ENCODE measurements around the gene STK24.

Gene STK24

GRCh38 chr13:98486412-98486811 lies 90.5 kb downstream of the STK24 start:
- no peak for DNase-seq

- DNase-seq: no peak
Measured at GRCh38 chr13:98485561-98485960, 91.3 kb downstream of the STK24 start.

- DNase-seq: peak; percentile 79
Measured at GRCh38 chr13:98484289-98485219, 92.4 kb downstream of the STK24 start.

- DNase-seq: no peak
Measured at GRCh38 chr13:98483601-98484288, 93.2 kb downstream of the STK24 start.

- DNase-seq: no peak
Measured at GRCh38 chr13:98482476-98483444, 94.1 kb downstream of the STK24 start.

- DNase-seq: peak; percentile 63
Measured at GRCh38 chr13:98480915-98481877, 95.7 kb downstream of the STK24 start.

DNA sequence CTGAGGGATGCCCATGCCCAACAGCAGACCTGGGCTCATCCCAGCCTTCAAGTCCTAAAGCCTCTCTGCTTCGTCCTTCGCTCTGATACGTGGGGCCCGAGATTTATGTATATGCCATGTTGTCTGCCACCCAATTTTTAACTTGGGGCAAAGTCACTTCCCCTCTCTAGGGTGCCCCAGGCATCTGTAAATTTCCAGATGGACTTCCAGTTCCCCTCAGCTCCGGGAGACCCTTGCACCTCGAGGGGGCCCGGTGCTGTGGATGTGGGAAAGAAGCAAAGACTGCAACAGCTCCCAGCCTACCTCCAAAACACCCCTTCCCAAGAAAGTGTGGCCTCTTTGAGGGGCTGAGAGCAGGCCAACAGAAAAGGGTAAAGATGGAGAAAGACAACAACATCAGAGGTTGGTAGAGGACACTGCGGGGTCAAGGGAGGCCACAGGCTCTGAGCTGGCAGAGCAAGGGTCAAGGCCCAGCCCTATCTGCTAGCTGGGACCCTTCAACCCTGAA lies 97.4 kb downstream of the STK24 start:
- no peak for DNase-seq

- no peak for DNase-seq
Measured at GRCh38 chr13:98478189-98479129, 98.4 kb downstream of the STK24 start.

DNA sequence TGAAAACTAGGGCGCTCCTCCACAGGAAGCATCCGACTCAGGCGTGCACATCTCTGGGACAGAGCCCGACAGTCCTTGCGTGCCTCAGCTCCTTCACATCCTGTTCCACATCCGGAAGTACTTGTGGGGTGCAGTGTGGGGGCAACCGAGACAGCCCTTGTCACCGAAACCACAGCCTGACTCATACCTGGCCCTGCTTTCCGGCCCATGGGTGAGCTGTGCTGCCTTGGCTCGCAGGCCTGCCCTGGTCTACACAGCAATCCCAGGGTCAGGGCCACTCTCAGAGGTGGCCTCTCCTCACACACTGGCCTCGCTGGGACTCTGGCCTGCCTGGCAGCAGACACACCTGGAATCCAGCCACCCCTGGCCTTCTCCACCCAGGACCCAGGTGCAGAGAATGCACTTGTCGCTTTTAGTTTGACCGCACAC lies 100.4 kb downstream of the STK24 start:
- DNase-seq: no peak

DNA sequence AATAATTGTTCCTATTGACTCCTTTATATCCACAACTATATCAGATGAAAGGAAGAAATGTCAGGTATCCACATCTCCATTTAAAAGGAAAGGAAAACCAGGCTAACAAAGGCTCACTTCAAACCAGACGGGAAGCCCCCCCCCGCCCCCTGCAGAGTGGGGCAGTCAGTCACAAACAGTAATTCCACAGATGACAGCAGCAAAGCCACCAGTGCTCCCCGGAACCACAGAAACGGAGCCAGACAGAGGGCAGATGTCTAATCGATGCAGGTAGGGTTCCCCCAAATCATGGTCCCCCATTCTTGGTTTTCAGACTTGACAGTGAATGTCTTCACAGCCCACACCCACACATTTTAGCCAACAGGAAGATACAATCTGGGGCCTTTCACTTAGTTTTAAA lies 100.8 kb downstream of the STK24 start:
- no peak for DNase-seq

DNA sequence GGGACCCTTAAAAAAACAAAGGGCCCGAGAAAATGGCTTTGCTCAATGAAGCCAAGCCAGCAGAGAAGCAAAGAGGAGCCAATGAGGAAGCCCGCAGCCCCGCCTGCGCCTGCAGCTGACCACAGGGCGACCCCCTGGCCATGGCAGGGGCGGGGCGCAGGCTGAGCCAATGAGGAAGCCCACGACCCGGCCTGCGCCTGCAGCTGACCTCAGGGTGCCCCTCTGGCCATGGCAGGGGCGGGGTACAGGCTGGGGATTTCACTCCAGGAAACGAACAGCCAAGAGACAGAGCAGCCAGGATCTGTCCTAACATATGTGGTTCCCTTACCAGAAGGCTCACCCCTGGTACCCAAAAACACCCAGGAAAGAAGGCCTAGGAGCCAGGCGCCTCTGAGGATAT lies 101.4 kb downstream of the STK24 start:
- no peak for DNase-seq

GRCh38 chr13:98474761-98475160 lies 102.1 kb downstream of the STK24 start:
- no peak for DNase-seq

DNA sequence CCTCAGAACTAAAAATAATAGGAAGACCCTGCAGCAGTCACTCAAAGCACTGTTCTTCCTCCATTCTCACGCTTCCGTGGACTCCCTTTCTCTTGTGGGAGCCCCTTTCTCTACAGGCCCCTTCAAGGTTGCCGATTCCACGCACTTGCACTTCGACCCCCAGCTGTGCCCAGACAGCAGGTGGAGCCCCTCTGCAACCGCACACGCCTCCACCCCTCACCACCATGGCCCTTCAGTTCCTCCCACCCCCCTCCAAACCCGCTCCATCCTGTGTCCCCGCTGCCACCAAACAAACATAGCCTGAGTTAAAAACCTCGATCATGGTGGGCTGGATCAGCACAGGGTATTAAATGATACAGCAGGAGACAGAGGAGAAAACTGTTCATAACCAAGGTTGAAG lies 102.6 kb downstream of the STK24 start:
- DNase-seq: no peak

DNA sequence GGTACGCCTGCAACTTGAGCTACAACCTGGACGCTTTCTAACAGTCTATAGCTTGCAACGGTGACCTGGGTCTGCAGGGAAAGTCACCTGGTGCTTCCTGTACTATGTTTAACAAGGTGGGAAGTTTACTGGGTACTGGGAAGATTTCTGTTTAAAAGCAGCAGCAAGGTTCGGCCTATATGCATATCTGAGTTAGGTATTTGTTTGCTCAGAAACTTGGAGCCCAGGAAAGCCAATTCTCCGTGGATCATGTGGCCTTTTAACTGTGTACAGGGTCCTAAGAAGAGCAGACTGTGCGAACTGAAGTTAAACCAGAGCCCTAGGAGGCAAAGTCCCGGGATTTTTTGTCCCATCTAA lies 103.1 kb downstream of the STK24 start:
- no peak for DNase-seq

DNA sequence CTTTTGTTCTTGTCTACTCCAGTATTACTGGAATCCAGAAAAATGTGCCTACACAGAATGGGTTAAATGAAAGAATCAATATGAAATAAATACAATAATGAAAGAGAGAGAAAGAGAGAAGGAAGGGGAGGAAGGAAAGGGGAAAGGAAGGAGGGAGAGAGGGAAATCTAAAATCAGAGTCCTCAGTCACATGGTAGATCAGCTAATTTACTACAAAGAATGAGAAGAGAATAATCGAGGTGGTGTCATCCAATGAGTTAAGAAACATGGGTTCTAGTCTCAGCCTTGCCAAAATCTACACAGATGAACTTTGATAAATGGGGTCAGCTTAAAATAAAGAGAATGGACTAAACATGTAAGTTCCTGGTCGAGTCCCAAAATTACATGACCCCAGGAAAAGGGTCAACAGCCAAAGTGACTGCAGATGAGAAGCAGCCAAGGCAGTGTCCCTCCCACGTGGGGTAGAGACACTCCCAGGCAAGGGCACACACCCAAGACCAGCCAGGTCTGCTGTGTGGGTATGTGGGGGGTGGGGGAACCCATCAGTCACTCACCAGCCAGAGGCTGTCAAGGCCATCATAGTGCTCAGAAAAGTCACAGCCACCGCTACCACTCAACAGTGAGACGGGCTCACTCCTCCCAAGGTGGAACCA lies 103.6 kb downstream of the STK24 start:
- no peak for DNase-seq

DNA sequence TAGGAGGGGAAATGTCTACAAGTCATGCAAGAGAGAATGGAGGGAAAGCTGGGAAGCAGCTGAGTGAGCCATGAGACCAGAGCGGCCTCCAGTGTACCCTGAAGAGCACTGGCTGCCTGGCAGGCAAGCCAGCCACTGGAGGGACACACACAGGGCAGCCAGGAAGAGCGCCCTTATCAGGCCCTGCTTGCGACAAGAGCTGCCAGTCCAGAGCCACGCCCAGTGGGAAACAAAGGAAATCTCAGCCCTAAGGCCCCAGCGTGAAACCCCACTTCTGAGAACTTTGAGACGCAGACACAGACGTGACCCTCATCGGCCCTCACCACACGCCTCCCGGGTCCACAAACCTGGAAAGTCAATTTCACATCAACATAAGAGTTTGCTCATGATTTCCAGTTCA lies 105.0 kb downstream of the STK24 start:
- no peak for DNase-seq

DNA sequence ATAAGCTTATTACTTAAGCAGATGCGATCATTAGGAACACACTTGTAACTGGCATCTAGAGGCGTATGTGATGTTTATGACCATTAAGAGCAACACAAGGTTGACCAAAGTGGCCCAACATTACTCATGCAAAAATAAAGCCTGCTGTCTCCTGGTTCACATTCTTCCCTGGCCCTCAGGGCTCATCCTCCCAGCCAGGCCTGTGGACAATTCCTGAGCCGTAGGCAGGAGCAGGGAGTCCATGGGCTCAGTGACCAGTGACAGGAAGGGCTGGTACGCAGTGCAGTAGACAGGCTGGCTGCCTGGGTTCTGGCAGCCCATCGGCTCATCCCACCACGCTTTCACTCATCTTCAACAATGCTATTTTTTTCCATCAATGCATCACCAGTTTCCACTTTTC lies 106.0 kb downstream of the STK24 start:
- DNase-seq: no peak

- DNase-seq: no peak
Measured at GRCh38 chr13:98468929-98469328, 108.0 kb downstream of the STK24 start.

- DNase-seq: no peak
Measured at GRCh38 chr13:98468361-98468760, 108.5 kb downstream of the STK24 start.

Measured in NCI-H510A (cell line).